ENCODE results near the gene KCNC4.

KCNC4 gene

DNA sequence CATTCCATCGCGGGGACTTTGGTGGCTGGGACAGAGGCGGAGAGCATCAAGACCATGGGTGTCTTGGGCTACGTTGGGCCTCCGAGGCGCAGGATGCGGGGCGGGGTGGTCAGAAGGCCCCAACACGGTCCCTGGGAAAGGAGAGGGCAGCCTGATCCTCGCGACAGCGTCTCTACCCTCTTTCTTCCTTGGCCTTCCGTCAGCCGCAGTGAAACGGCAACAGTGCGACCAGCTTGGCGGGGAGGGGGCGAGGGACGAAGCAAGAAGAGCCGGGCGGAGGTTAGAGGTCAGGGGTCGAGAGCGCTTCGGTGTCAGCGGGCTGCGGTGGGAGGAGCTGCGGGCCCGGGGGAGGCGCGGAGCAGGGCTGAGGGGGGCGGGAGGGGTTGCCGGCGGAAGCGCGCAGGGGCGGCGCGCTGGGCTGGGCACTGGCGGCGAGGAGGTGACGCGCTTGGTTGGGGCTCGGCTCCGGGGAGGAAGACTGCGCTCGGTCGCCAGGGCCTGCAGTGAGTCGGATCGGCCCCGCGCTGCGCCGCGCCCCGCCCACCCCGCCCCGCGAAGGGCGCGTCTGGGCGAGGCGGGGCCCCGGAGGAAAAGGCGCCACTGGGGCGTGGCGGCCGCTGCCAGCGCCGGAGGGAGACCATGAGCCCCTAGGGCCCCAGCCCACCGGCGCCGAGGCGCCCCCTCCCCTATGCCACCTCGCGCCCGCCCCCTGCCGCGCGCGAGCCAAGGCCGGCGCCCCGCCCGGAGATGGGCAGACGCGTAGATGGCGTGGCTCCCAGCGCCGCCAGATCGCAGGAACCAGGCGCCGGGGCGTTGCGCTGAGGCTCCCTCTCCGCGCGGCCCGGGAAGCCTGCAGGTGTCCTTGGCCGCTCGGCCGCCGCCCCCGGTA, at the start of gene KCNC4:
TSS of gene KCNC4 (plus strand) at position 600 of the 889 bp plus-strand sequence. CDS start 1,186 bp downstream, outside the sequence.
- peak; percentile 86 for DNase-seq (ENCODE audit: low spot score)

DNA sequence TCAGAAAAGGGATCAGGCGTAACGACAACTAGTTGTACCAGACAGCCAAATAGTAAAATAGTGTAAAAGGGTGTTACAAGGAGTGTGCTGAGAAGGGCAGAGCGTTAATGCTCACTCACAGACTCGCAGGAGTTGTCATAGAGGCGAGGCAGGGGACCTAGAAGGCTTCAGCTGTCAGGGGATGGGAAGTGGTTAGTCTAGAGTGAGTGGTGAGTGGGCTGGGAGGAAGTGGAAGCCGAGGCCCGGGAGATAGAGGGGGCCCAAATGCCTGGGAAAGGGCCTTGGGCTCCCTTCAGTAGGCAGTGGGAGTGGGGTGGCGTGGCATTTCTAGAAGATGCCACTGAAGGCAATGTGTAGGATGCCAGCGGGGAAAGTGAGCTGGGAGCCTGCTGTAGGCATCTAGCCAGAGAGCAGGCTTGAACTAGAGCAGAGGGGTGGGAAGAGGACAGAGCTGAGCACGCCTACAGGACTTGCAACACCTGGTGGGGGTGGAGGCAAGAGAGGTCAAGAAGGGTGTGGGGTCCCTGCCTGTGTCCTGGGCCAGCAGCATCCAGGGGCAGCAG, 49.5 kb upstream of the KCNC4 start:
- no peak for DNase-seq (ENCODE audit: low spot score)

DNA sequence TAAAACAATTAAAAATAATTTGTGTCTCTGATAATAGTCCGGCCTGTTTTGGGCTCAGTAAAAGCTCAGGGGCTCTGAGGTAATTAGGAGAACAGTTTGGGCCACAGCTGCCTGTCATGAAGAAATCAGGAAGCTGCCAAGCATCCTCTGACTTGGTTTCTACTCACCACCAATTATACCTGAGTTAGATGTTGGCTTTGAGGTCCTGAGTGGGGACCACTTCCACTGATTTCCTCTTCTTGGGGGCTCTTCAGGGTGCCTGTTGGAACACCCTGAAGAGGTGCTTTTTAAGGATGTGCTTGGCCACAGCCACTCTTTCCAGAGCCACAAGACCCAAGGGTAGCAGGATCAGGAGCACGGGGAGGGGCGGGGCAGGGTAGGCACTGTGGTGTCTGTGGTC, 48.9 kb upstream of the KCNC4 start:
- no peak for DNase-seq (ENCODE audit: low spot score)

DNA sequence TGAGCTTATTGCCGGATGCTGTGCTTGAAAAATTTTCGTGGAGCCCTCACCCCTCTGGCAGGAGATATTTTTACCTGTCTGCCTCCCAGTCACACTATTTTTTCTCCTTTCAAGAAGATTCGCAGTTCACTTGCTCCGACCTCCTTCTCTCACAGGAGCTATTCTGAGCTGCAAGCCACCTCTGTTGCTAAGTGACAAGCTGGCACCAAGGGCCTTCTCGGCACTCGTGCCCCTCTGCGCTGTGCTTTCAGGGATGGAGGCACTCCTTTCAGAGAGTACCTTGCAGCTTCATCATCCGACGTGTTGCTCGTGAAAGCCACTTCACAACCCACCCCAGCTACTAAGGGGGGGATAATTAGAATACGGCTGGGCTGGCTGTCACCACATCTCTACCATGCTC, 48.3 kb upstream of the KCNC4 start:
- DNase-seq (ENCODE audit: low spot score) = no peak

DNA sequence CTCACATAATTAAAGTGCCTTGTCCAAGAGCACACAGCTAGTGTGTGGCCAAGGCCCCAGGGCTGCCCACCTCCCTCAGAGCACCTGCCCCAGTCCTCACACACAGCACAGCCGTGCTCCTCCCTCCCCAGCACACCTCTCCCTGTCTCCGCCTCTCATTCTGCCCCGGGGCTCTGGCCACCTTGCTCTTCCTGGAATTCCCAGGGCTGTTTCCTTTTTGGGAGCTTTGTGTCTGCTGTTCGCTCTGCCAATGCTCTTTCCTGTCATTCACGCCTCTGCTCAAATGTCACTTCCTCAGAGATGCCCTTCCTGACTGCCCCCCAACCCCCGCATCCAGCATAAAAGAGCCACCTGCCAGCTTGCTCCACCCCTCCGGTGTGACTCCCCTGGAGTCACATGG, 46.5 kb upstream of the KCNC4 start:
- peak; percentile 10 for DNase-seq (ENCODE audit: low spot score)

DNA sequence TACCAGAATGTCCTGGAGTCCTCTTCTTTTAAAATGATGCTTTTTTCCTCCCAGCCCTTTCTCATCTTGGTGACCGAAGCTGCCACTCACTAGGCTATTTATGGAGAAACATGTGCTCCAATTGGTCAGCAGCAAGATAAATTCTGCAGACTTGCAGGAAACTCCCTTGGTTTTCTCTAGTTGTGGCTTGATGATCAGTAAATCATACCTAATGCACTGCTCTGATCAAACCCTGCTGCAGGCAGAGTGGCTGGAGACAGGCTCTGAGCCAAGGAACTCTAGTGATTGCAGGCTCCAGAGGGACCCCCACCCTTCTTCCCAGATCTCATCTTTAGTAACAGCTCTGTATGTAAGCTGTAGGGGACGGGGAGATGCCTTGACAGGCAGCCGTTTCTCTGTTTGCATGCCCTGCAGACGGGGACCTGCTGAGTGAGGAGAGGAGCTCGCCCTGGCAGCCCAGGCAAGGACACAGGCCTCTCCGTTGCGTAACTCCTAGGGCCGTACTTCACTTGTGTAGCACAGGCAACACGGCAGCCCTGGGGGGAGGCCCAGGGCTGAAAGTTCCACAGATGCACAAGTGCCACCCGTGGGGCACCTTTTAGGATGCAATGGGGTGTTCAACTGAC, 45.3 kb upstream of the KCNC4 start:
- DNase-seq (ENCODE audit: low spot score) = no peak

DNA sequence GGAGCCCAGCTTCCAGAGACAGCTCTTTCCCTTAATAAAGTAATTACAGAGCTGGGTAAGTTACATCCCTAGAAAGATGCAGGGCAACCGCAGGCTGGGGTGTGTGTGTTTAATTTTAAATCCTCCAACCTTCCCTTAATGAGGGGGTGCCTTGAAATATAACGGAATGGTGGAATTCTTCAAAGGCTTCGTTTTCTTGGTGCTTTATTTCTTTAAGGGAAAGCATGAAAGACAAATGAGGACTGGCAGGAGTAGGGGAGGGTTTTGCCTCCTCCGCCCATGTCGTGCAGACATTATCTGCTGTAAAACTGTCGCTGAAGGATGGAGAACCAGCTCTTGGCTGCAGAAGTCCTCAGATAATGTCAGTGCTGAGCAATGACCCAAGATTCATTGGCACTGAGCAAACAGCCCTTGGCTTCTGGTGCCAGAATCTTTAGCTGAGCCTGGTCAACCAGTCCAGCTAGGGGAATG, 44.3 kb upstream of the KCNC4 start:
- no peak for DNase-seq (ENCODE audit: low spot score)

DNA sequence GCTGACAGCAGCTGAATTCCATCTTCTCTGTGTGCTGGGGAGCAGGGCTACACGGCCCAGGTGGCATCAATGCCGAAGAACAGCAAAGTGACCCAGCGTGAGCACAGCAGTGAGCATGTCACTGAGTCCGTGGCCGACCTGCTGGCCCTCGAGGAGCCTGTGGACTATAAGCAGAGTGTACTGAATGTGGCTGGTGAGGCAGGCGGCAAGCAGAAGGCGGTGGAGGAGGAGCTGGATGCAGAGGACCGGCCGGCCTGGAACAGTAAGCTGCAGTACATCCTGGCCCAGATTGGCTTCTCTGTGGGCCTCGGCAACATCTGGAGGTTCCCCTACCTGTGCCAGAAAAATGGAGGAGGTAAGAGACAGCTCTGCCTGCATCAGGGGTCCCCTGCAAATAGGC, 43.3 kb upstream of the KCNC4 start:
- DNase-seq (ENCODE audit: low spot score) = no peak

DNA sequence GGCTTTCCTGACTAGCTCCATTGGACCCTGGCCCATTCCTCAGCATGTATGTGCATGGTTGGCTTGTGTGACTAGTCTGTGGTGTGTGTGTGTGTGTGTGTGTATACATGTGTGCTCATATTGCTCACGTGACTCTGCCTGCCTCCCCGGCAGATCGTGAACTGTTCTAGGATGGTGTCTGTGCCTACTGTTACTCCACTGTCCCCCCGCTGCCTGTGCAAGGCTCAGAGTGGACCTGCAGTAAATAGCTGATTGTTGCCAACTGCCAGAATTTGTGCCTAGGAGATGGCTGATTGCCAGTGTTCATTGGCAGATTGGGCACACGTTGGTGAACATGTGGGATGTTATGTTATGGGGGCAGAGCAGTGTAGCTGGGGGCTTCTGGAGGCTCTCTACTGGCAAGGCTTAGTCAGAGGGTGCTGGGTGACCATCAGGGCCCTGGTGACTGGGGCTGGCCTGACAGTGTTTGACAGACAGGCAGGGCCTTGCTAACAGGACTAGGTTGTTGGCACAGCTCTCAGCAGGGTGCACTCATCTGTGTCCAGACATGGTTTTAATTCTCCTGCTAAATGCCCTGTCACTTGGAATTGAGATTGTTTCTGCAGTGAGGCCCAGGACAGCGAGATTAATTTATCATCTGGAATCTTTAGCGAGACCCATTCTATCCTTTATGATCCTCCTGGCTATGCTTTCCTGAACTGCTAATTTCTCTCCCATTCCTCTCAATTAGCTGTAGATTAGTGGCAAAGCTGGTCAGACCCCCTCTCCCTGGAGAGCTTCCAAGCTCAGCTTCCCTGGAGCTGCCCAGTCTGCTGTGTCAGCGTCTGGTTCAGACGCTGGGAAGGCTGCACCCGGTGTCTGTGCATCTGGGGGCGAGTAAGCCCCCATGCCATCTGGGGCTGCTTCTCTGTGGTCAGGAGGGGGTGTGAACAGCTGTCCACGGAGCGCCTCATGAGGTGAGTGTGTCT, 39.1 kb upstream of the KCNC4 start:
- DNase-seq (ENCODE audit: low spot score) = no peak

DNA sequence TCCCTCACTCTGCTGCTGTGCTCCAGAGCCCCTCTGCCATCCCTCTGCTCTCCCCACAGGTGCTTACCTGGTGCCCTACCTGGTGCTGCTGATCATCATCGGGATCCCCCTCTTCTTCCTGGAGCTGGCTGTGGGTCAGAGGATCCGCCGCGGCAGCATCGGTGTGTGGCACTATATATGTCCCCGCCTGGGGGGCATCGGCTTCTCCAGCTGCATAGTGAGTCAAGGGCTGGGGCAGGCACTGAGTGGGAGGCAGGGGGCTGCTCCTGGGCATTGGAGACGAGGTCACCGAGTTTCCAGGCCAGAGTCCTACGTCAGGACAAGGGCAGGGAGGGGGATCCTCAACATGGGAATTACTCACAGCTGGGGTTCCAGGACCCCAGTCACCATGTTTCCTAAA, 38.1 kb upstream of the KCNC4 start:
- no peak for DNase-seq (ENCODE audit: low spot score)

DNA sequence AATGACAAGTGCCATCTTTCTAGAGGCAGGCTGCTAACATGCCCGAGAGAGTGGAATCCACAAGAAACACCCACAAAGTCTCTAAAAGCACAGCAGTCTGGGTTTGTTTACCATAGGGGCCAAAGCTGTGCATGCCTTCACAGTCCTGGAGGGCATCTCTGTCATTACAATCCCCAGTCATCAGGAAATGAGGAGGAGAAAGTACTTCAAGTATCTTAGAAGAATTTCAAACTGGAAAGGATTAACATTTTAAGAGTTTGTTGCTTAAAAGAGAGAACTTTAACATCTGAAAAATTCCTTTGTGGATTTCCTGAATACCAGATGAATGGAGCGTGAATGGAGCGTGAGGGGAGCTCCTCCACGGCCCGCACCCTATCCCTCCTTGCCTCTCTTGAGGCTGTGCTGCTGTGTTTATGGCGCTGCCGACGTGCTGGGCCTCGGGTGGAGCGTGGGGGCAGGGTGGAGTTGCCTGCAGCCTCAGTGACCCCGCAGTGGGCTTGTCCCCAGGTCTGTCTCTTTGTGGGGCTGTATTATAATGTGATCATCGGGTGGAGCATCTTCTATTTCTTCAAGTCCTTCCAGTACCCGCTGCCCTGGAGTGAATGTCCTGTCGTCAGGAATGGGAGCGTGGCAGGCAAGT, 36.5 kb upstream of the KCNC4 start:
- DNase-seq (ENCODE audit: low spot score) = no peak

DNA sequence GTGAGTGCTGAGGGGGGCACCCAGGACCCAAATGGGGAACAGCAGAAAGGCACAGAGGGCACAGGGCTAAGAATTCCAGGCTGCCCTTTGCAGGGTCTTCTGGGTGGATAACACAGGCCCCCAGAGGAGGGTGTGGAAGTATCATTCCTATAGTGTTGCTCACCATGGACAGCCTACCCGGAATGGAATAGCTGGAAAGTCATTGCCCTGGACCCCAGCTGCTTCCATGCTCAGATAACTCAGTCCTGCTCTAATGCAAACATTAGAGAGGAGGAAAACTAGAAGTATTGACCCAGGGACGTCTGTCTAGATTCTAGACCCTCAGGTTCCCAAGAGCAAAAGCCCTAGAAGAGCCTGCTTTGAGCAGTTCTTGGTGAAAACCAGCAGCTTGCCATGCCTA, 35.2 kb upstream of the KCNC4 start:
- DNase-seq (ENCODE audit: low spot score) = no peak

DNA sequence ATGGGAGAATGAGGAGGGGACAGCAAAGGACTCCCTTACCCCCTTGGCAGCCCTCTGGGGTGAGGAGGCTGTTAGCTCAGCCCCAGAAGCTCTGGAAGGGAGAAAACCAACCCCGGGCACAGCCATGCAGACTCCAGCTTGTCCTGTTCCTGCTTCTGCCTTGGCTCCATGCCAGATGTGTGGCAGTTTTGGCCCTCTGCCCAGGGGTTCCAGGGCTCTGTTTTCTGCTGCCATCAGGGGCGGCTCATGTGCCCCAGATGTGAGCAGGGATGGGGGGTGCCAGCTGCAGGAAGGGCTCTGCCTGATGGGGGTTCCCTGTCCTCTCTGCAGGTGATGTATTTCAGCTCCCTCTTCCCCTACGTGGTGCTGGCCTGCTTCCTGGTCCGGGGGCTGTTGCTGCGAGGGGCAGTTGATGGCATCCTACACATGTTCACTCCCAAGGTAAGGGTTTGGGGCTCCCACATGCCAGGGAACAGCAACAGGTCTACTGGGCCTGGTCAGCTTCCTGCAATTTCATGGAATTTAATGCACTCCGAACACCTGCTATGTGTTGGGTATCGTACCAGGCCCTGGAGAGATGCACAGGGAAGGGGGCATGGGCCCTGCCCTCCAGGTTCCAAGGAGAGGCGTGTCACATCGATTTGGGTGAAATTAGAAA, 33.7 kb upstream of the KCNC4 start:
- no peak for DNase-seq (ENCODE audit: low spot score)

DNA sequence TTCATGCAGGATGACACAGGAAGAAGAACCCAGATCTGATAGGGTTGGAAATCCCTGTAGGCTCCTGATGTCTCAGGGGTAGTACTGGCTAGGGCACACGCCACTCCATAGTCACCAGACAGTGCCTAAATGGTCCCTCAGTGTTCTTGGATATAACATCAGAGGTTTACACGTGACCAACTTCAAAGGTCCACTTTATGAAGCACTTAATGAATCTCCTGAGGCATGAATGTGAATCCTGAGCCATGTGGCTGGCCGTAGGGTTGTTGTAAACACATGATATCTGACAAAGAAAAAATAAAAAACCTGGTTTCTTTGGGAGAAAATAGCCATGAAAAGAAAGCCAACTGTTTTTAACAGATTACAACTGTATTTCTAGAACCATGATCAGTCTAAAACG, 32.3 kb upstream of the KCNC4 start:
- no peak for DNase-seq (ENCODE audit: low spot score)

DNA sequence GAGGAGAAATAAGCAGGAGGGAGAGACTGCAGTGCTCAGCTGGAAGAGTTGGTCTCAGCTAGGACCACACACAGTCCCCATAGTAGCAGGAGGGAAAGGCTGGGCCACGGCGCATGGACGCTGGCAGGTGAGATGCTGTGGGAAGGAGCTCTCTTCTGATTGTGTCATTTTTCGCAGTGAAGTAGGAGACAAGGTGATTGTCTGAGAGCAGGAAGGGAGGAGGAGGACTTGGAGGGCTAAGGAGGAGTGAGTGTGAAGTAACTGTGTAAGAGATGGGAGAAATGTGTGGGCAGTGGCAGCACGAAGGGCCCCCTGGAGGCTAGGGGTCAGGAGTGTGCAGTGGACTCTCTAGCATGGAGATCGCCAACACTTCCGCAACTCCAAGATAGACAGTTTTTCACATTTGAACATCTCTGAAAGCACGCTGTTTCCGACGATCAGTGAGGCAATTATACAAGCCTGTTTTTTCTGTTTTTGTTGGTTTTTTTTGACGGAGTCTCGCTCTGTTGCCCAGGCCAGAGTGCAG, 26.4 kb upstream of the KCNC4 start:
- DNase-seq (ENCODE audit: low spot score) = no peak

DNA sequence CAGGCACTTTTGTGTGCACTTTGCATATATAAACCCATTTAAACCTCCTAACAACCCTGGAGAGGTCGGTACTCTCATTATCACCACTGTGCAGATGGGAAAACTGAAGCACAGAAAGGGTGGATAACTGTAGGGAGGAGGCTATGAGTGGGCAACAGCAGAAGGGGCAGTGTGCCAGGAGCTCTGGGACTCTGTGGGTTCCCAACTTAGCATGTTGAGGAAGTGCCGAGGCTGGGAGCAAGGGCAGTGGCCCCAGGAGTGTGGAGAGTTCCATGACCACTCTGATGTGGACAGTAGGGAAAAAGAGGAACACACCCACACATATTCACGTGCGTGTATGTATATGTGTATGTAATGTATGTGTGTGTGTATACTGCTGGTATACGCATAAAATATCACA, 25.7 kb upstream of the KCNC4 start:
- no peak for DNase-seq (ENCODE audit: low spot score)

DNA sequence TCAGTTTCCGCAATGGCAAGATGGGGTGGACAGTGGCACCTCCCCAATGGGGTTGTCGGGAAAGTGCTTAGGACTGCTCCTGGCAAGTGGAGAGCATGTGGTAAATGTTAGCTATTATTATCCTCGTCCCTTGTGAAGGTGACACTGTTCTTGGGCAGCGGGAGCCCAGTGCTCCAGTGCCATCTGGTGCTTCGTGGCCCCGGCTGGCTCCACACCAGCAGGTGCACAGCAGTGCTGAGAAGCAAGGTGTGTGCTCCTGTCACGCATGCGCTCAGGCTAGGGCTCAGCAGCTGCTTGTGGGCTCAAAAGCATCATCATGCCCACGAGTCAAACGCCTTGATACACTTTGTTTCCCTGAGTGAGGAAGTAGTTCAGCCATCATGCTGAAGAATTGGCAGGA, 24.9 kb upstream of the KCNC4 start:
- DNase-seq (ENCODE audit: low spot score) = no peak

DNA sequence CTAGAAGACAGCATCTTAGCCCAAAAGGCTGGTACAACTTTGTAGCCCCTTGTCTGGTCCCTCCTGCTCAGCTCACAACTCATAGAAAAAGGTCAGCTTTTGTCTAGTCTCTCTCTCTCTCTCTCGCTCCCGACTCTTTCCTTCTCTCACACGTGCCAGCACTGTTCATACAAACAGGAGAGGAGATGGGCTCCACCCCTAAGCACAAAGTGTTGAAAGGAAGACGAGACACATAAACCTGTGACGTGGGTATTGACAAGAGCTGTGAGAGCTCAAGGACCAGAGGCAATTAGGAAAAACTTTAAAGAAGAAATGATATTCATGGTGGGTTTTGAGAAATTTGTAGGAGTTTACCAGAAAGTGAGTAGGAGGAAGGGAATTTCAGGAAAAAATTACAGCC, 23.6 kb upstream of the KCNC4 start:
- DNase-seq (ENCODE audit: low spot score) = no peak

DNA sequence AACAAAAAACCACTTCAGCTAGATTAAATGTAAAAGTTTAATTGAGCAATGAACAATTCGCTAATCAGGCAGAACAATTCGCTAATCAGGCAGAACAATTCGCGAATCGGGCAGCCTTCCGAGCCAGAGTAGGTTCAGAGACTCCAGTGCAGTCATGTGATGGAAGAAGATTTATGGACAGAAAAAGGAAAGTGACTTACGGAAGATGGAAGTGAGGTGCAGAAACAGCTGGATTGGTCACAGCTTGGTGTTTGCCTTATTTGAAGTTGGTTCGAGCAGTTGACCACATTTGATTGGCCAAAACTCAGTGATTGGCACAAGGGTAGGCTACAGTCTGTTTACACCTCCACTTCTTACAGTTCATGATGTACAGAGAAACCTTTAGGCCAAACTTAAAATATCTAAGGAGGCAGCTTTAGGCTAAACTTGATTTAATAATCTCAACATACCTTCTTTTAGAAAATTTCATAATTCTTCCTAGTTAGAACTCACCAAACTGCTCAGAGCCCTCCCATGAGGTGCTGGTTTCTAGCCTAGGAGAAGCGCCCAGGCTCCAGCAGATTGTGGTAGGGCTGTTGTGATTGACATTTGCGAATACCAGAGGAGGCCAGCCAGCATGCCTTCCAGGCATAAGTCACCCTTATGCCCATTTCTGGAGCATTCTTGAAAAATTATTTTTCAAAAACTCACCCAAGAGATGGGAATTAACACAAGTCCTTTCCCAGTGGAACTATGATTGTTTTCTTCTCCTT, 22.8 kb upstream of the KCNC4 start:
- DNase-seq (ENCODE audit: low spot score) = no peak

DNA sequence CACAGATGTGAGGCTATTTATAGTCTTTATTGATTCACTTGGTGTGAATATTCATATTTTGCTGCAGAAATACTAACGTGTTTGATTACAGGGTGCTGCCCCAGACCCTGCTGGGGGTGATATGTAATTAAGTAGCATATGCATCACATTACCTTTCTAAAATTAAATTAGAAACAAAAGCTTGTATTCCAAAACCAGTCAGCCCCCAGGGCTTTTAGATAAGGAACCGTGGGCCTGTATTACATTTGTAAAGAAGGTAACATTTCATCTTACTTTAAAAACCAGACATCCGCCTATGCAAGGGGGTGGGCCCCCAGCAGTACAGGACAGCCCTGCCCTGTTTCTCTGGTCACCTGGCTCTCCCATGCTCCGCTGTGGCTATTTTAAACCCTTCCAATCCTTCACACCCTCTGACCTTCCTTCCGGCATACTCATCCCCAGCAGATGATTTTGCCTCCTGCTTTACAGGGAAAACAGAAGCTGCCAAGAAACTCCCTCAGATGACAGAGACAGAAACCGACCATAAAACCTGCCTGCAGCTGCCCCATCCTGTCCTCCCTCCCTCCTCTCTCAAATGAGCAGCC, 22.0 kb upstream of the KCNC4 start:
- peak; percentile 75 for DNase-seq (ENCODE audit: low spot score)

Data from kidney capillary endothelial cell (primary cell).